ENCODE results near the gene NXPH3. TPM values are rescaled to one million over a fixed set of nuclear protein-coding genes. Genes with fewer than 3 reads are reported as not detected.

The NXPH3 gene
- total RNA-seq, 1 experiment from 2014 or later = not detected

GRCh38 chr17:49588312-49588711 lies 12.6 kb downstream of the NXPH3 start:
- DNase-seq = no peak
- no peaks in the 10 kb centered on the region for H3K9me3 ChIP-seq (ENCODE audit: insufficient read depth, low read depth)
- intact Hi-C loops (cut with micrococcal nuclease; ENCODE audit: unreplicated experiment) = no loop called here
- H3K9me2 ChIP-seq (ENCODE audit: insufficient read depth) = no peaks in the 10 kb centered on the region
- no peaks in the 10 kb centered on the region for H3K36me3 ChIP-seq (ENCODE audit: low read depth)
- no peak for TF ChIP-seq EZH2 (IDR thresholded peaks at IDR 0.05; ENCODE audit: low read depth)
- no peak for TF ChIP-seq CTCF (conservative IDR thresholded peaks at IDR 0.05)
- ChIA-PET POLR2A (ENCODE audit: unreplicated experiment) (no interaction called here), CTCF (no interaction called here)
- no peaks in the 10 kb centered on the region for H3K27me3 ChIP-seq (ENCODE audit: insufficient read depth, low read depth)
- no peaks in the 10 kb centered on the region for H4K20me1 ChIP-seq (ENCODE audit: insufficient read depth)
- BruUV-seq (replicated peaks) = no TSS peak
- H3K4me1 ChIP-seq (replicated peaks; ENCODE audit: insufficient read depth) = no peaks in the 10 kb centered on the region
- no peaks in the 10 kb centered on the region for H3F3A ChIP-seq (ENCODE audit: insufficient read depth, low read depth)
- no peak overlapping the region for H2AFZ ChIP-seq
- H3K27ac ChIP-seq = no peak overlapping the region
- H3K4me2 ChIP-seq = no peak overlapping the region
- no peaks in the 10 kb centered on the region for H3K79me2 ChIP-seq (ENCODE audit: low read depth)
- H3K4me3 ChIP-seq = no peak overlapping the region

- H2AFZ ChIP-seq = no peak overlapping the region
- no peaks in the 10 kb centered on the region for H3K79me2 ChIP-seq (ENCODE audit: low read depth)
- H3K4me3 ChIP-seq = no peak overlapping the region
- H4K20me1 ChIP-seq (ENCODE audit: insufficient read depth) = no peaks in the 10 kb centered on the region
- TF ChIP-seq CTCF (conservative IDR thresholded peaks at IDR 0.05) (no peak), EZH2 (IDR thresholded peaks at IDR 0.05; ENCODE audit: low read depth) (no peak)
- H3K27ac ChIP-seq = no peak overlapping the region
- no peaks in the 10 kb centered on the region for H3K9me3 ChIP-seq (ENCODE audit: insufficient read depth, low read depth)
- no peaks in the 10 kb centered on the region for H3K4me1 ChIP-seq (replicated peaks; ENCODE audit: insufficient read depth)
- H3K36me3 ChIP-seq (ENCODE audit: low read depth) = no peaks in the 10 kb centered on the region
- H3F3A ChIP-seq (ENCODE audit: insufficient read depth, low read depth) = no peaks in the 10 kb centered on the region
- H3K4me2 ChIP-seq = no peak overlapping the region
- BruUV-seq (replicated peaks) = no TSS peak
- POLR2A ChIA-PET (ENCODE audit: unreplicated experiment) = no interaction called here
- no peaks in the 10 kb centered on the region for H3K9me2 ChIP-seq (ENCODE audit: insufficient read depth)
- CTCF ChIA-PET = no interaction called here
- no peaks in the 10 kb centered on the region for H3K27me3 ChIP-seq (ENCODE audit: insufficient read depth, low read depth)
- intact Hi-C loops (cut with micrococcal nuclease; ENCODE audit: unreplicated experiment) = no loop called here
- no peak for DNase-seq
Measured at GRCh38 chr17:49588726-49589576, 13.3 kb downstream of the NXPH3 start.

GRCh38 chr17:49589577-49589927 lies 13.9 kb downstream of the NXPH3 start:
- Histone ChIP-seq H3K27me3 (ENCODE audit: insufficient read depth, low read depth) (no peaks in the 10 kb centered on the region), H3K27ac (no peak overlapping the region), H2AFZ (no peak overlapping the region), H3K9me2 (ENCODE audit: insufficient read depth) (no peaks in the 10 kb centered on the region), H3K79me2 (ENCODE audit: low read depth) (no peaks in the 10 kb centered on the region), H3K4me1 (replicated peaks; ENCODE audit: insufficient read depth) (no peaks in the 10 kb centered on the region), H3K36me3 (ENCODE audit: low read depth) (no peaks in the 10 kb centered on the region), H3K9me3 (ENCODE audit: insufficient read depth, low read depth) (no peaks in the 10 kb centered on the region), H3K4me3 (no peak overlapping the region), H3F3A (ENCODE audit: insufficient read depth, low read depth) (no peaks in the 10 kb centered on the region), H3K4me2 (no peak overlapping the region), H4K20me1 (ENCODE audit: insufficient read depth) (no peaks in the 10 kb centered on the region)
- DNase-seq = no peak
- CTCF ChIA-PET = no interaction called here
- POLR2A ChIA-PET (ENCODE audit: unreplicated experiment) = no interaction called here
- no peak for TF ChIP-seq EZH2 (IDR thresholded peaks at IDR 0.05; ENCODE audit: low read depth)
- no peak for TF ChIP-seq CTCF (conservative IDR thresholded peaks at IDR 0.05)
- intact Hi-C loops (cut with micrococcal nuclease; ENCODE audit: unreplicated experiment) = no loop called here
- BruUV-seq (replicated peaks) = no TSS peak
